NCI-H1436 treated with DMSO at 0.1 percent for 48 hours (cell line): ENCODE results near the gene LARP4.
"Not testable (repeated sequence)": the region's sequence is repeated elsewhere in the genome, so short reads cannot be mapped to it uniquely, and the experiment has no call there.

Source experiments
- DNase-seq: peaks from one replicate; lab custom pipeline; 2025; lab: John Stamatoyannopoulos, UW

LARP4 gene

DNA sequence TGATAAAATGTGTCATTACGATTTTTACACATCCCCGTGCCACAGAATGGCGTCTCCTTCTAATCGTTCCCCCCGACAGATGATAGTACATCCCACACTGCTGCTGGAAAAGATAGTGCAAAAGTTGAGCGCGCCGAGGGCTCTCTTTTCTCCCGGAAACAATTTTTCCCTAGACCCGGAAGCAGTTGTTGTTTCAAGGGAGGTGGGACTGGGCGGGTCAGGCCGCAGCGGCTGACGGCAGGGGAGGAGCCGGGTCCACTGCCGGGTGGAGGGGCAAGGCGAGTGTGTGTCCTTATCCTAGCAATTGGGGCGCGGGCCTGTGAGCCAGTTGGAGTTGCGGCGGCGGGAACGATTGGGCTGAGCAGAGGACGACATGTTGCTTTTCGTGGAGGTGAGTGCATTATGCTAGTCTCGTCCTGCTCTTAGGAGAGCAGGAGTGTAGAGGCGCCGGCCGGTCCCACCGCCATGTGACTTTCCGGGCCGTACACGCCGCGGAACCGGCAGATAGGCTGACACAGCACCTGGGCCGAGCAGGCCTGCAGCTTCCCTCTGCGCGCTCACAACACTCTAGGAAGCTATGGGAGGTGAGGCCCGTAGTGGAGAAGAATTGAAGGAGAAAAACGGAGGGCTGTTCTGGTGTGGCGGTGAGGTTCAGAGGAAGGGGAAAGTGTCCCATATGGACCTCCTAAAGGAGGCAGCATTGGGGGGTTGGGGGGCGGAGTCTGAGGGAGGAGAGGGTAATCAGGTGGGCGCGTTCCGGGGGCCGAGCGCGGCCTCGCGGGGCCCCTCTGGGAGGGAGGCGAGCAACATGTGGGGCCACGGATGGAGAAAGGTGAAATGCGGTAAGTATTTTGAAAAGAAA lies at the start of gene LARP4:
Gene LARP4 (plus strand): TSS at position 248 of the 862 bp plus-strand sequence. CDS start 126 bp downstream, at position 374.
- peak; percentile 67 for DNase-seq

DNA sequence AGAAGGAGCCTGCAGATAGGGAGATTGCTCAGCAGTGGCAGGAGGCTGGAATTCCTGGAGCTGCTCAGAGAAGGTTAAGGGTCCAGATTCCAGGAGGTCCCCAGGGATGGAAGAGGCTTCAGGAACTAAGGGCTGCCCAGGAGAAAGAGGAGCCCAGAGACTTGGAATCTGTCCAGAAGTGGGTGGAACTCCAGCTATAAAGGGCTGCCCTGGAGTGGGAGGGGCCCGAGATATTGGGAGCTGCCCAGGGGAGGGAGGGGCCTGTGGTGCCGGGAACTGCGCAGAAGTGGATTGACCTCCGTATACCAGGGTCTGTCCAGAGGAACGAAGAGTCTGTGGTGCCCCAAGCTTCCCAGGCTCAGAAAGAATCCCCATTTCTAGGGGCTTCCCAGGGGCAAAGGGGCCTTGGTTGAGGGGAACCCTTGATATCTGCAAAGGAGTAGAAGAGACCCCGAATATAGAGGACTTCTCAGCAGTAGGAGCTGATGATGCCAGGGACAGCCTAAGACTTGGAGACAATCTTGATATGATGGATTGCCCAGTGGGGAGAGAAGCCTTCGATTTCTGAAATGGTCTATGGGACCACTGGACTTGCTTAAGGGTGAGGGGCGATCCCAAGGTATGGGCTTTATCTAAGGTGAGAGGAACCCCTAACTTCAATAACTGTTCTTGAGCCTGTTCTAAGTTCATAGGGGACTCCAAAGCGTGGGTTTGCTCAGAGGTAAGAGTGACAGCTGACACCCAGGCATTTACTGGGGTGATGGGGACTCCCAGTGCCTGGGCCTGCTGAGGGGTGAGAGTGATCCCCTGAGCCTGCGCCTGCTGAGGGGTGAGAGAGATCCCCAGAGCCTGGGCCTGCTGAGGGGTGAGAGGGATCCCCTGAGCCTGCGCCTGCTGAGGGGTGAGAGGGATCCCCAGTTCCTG lies 49.3 kb upstream of the LARP4 start:
- DNase-seq = no peak

DNA sequence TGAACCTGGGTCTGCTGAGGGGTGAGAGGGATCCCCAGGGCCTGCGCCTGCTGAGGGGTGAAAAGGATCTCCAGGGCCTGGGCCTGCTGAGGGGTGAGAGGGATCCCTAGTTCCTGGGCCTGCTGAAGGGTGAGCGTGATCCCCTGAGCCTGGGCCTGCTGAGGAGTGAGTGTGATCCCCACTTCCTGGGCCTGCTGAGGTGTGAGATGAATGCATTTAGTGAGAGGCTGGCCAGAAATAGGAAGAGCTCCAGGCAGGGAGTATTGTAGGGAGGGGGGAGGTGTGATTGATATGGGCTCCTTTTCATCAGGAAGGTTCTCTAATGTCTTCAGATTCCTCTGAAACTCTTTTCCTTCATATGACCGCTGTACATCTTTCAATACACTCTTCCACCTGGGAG lies 47.3 kb upstream of the LARP4 start:
- DNase-seq = no peak

GRCh38 chr12:50353869-50354593 lies 46.7 kb upstream of the LARP4 start:
- DNase-seq = no peak

DNA sequence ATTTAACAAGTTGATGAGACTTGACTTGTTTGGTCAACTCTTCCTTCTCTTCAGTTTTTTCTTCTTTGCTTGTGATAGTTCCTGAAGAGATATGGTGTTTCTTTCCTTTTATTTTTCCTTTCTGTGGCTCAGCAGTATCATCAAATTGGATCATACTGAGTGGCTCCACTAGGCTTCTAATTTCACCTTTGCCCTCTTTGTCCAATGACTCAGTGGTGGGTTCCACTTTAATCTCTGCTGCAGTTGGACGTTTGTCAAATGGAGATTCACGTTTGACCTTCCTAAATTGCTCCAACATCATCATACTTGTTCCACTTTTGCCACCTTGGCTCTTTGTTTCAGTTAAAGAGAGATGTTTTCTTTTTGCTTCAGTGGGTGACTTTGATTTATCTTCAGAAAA lies 45.8 kb upstream of the LARP4 start:
- DNase-seq = no peak

GRCh38 chr12:50355365-50355764 lies 45.3 kb upstream of the LARP4 start:
- no peak for DNase-seq

GRCh38 chr12:50362671-50363070 lies 38.0 kb upstream of the LARP4 start:
- DNase-seq = no peak

DNA sequence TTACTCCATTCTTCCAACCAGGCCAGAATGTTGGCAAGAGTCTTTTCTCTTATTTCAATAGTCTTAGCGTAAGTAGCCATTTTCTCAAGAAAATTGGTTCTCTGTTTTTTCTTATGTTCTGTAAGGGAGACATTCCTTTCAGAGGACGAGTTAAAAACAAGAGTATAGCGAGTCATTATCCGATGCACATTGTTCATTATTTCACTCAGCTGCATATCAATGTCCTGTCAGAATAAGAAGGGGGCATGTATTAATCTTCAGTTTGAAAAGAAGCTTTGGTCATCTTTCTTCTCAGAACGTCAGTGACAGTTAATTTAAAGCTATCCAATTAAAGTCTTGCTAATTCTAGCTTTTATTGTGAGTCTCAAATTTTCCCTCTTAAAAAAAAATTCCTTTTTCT lies 37.5 kb upstream of the LARP4 start:
- DNase-seq = no peak

DNA sequence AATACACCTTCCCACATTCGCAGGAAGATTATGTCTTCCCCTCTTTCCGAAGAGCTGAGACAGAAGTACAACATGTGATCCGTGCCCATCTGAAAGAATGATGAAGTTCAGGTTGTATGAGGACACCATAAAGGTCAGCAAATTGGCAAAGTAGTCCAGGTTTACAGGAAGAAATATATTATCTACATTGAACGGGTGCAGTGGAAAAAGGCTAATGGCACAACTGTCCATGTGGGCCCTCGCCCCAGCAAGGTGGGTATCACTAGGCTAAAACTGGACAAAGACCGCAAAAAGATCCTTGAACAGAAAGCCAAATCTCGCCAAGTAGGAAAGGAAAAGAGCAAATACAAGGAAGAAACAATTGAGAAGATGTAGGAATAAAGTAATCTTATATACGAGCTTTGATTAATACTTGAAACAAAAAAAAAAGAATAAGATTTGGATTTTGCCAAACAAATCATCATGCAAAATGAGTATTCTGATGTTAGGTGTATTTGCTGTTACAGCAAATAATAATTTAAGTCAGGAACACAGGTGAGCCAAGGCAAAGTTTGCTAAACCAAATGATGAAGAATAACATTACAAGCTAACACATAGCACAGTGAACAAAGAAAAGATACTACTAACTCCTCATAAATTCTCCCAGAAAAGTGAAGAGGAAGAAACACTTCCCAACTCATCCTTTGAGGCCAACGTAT lies 34.8 kb upstream of the LARP4 start:
- DNase-seq = no peak

DNA sequence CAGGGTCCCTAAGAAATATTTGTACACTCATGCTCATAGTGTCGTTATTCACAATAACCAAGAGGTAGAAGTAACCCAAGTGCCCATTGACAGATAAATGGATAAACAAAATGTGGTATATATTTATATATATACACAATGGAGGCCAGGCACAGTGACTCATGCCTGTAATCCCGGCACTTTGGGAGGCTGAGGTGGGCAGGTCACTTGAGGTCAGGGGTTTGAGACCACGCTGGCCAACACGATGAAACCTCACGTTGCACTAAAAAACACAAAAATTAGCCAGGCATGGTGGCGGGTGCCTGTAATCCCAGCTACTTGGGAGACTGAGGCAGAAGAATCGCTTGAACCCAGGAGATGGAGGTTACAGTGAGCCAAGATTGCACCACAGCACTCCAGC lies 30.0 kb upstream of the LARP4 start:
- DNase-seq = not testable (repeated sequence)

DNA sequence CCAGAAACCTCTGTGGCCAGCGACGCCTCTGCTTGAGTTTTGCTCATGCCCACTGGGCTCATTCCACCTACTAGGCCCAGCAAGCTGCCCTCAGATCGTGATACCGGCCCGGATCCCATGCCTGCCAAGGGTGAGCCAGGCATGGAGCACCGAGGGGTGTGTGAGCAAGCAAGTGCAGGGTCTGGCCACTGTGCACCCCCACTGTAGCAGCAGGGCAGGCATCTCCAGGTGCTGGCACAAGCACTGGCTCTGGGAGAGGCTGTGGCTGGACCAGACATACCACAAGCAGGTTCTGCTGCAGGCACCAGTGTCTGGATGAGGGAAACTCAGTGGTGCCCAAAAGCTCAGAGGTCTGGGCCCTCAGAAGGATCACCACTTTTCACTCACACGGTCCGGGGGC lies 24.9 kb upstream of the LARP4 start:
- no peak for DNase-seq

DNA sequence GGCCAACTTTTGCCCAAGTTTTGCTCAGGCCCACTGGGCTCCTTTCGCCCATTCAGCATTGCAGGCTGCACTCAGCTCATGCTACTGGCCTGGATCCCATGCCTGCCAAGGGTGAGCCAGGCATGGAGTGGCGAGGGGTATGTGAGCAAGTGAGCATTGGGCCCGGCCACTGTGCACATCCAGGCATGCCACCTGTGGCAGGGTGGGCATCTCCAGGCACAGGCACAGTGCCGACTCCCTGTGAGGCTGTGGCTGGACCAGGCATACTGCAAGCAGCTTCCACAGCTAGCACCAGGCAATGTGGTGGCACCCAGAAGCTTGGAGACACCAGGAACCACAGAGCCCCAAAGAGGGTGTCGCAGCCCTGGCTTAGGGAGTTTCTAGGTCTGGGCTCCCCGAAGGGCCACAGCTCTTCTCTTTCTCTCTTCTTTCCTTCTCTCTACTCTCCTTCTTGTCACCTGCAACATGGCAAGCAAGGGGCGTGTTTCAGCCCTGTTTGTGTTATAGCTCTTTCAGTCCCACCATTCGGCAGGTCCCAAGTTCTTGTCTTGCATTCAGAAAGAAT lies 19.8 kb upstream of the LARP4 start:
- no peak for DNase-seq

- DNase-seq = no peak
Measured at GRCh38 chr12:50387487-50387886, 13.2 kb upstream of the LARP4 start.

DNA sequence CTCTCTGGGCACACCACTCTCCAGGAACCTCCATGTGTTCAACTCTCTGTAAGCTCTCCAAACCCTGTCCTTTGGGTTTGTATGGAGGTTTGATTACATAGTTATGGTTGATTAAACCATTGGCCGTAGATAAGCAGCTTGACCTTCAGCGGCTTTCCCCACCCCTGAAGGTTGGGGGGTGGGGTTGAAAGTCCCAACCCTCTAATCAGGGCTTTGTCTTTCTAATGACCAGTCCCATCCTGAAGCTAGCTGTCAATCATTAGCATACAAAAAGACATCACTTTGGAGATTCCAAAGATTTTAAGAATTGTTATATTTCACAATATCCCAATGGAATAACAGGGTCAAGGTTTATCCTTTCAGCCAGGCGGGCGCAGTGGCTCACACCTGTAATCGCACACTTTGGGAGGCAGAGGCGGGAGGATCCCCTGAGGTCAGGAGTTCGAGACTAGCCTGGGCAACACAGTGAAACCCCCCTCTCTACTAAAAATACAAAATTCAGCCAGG lies 12.7 kb upstream of the LARP4 start:
- no peak for DNase-seq

GRCh38 chr12:50388793-50389192 lies 11.9 kb upstream of the LARP4 start:
- DNase-seq = not testable (repeated sequence)

DNA sequence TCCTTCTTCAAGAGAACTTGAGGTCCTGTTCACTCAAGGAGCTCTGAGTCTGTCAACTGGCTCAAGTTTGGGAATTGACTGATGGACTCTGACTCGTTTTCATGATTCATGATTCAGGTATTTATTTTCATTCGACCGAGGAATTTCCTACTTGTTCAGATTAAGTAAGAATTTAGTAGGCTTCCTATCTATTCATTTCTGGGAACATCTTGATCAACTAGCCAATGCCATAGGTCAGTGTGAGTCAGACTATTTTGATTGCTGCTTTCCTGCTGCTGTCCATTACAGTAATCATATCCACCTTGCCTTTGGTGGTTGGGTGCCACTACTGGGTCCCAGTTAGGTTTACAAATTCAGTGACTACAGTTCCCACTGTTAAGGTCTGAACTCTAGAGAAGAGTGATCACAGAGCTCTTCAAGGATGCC lies 10.4 kb upstream of the LARP4 start:
- DNase-seq = no peak

- DNase-seq = no peak
Measured at GRCh38 chr12:50394469-50395029, 6.1 kb upstream of the LARP4 start.

DNA sequence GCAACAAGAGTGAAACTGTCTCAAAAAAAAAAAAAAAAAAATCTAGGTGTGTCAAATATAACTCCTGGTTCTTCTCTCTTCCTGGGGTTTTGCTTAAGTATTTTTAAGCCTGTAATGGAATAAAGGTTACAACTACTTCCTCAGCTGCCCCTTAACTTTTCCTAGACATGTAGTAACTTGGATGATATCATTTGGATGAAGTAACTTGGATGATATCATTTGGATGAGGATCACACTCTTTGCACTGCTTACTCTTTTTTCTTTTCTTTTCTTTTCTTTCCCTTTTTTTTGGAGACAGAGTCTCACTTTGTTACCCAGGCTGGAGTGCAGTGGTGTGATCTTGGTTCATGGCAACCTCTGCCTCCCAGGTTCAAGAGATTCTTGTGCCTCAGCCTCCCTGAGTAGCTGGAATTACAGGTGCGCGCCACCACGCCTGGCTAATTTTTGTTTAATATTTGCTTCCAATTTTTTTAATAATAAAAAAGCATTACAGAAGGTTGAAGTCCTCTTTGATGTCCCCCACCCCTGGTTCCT lies 3.5 kb upstream of the LARP4 start:
- DNase-seq = no peak

DNA sequence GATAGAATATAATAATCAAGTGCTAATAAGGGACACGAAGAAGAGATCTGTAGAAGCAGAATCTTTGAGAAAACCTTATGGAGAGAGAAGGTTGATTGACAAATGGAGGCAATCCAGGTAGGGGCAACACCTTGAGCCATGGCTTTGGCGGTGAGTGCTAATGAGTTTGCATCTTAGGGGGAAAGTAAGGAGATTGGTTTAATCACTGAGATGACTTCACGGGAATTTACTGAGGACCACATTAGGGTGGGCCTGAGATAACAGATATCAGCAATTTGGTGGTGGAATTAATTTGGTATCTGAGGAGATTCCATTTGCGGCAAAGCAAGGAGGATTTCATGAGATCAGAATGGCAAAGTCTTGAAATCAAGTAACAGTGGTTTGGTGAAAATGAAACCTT lies 1.8 kb upstream of the LARP4 start:
- DNase-seq = no peak

GRCh38 chr12:50400104-50400637 lies 514 bp upstream of the LARP4 start:
- DNase-seq = no peak
